Head of caudate nucleus (tissue), 42 donors: ENCODE data around the gene RUBCN.
"Not testable (repeated sequence)": the region's sequence is repeated elsewhere in the genome, so short reads cannot be mapped to it uniquely, and the experiment has no call there.

Experiments used
- DNase-seq, 42 donors: peaks; one replicate each; pipeline versions ENCODE4 v3.0.0 to v3.0.0-alpha.2; 2020 to 2021; ENCODE audit warnings: mixed read lengths in 7 of 42
- intact Hi-C: fragments of 100-400 bp; cut with DNase I; formaldehyde crosslinking; loops from one replicate; pipeline ENCODE4 v1.15.0; 2022

RUBCN gene

DNA sequence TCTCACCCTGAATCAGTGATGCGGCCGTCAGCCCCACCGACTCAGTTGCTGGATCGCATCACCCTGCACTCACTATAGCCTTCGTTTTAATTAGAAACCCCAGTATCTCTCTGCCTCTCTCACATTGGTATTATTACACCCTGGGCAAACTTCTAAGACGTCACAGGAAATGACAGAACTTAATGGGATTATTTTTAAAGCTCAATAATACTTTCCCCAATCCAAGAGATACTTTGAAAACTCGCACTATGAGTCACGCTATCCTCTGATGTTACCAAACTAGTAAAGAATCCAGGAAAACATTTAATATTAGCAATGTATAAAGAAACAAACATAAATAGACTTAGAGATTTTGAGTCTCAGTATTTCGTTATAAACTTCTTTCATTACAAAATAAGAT, 36.6 kb downstream of the RUBCN start:
- DNase-seq, result no peak
- intact Hi-C loops, result no loop called here

DNA sequence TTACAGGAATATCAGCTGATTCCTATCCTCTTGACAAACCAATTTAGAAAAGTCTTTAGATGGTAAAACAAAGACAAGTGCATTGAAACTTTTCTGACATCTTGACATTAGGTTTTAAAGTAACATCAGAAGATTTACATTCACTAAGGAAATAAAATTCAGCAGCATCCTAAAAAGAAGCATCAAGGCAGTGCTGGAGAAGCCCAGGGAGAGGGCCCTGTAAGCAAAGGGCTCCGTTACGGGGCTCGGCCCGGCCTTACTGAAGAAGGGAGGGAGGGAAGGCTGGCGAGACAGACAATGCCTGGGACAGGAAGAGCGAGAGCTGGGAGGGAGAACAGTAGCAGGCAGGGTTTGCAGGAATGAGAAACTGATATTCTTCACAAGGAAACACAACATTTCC, 39.3 kb downstream of the RUBCN start:
- DNase-seq, result no peak
- intact Hi-C loops, result no loop called here

- intact Hi-C loops, result no loop called here
- DNase-seq, result no peak
These were observed 42.5 kb downstream of the RUBCN start for GRCh38 chr3:197694251-197694650.

- DNase-seq, result no peak
- intact Hi-C loops, result no loop called here
These were observed 44.1 kb downstream of the RUBCN start for GRCh38 chr3:197692641-197693040.

DNA sequence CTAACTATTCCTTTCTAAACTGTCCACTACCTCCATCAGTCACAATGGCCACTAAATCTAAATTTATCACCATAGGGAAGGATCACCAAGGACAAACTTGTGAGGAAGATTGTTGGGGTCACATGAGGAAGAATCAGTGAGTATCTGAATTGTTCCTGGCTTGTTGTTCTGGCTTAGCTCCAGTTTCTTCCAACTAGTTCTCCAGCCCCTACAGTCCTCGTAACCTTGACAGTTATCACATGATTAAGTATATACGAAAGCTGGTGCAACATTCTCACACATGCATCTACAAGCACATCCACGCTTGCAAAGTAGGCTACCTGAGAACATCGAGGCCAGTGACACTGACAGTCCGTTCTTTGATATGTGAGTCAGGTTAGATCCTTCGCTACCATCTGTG, 46.0 kb downstream of the RUBCN start:
- intact Hi-C loops, result no loop called here
- no peak for DNase-seq

GRCh38 chr3:197687570-197687969, 49.1 kb downstream of the RUBCN start:
- intact Hi-C loops, result no loop called here
- no peak for DNase-seq

GRCh38 chr3:197686899-197687298, 49.8 kb downstream of the RUBCN start:
- intact Hi-C loops, result no loop called here
- no peak for DNase-seq

DNA sequence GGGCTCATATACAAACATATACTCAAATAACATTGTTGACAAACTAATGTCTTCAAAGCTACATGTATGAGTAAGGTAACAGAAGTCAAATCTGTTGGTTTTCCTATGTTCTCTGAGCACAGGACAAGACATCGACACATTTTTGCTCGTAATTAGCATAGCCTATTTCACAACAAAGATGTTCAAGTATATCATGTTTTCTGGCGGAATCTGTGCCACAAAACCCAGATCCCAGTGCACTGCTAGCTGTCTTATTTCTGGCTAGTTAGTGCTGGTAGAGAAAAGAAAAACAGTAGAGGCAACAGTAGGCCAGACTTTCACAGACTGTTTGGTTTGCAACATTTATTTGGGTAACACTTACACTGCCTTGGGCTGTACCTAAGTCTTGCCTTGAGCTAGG, 51.2 kb downstream of the RUBCN start:
- DNase-seq, result no peak
- intact Hi-C loops, result no loop called here

DNA sequence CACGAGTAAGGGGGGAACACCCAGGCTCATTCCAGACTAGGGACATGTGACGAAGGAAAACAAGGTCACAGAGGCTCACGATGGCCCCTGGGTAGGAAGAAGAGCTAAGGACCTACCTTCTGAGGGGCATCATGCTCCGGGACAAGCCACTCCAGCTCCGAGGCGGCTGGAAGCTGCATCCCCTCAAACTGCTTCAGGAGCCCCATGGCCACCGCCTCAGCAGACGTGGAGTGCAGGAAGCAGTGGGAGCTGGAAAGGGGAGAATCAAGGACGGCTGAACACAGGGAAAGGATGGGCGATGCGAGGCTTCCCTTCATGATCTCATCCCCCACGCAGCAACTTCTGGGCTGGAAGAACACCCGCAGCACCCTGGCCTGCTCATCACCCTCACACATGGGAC, 53.5 kb downstream of the RUBCN start:
- no peak for DNase-seq
- intact Hi-C loops, result no loop called here

DNA sequence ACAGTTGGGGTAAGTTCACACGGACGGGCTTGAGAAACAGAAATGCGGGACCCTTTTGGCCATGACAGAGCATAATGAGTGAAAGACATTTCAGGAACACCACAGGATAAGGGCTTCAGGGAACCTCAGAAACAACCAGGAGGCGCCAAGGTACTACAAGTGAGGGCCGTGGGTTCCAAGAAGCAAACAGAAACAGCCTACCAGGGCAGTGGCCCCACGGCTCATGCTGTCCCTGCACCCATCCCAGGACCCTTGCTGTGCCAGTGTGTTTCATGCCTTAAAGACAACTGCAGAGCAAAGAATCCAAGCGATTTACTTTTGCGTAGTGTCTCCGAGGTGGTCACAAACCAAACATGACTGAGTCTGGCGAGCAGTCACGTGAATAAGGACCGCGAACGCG, 54.0 kb downstream of the RUBCN start:
- no peak for DNase-seq
- intact Hi-C loops, result no loop called here

DNA sequence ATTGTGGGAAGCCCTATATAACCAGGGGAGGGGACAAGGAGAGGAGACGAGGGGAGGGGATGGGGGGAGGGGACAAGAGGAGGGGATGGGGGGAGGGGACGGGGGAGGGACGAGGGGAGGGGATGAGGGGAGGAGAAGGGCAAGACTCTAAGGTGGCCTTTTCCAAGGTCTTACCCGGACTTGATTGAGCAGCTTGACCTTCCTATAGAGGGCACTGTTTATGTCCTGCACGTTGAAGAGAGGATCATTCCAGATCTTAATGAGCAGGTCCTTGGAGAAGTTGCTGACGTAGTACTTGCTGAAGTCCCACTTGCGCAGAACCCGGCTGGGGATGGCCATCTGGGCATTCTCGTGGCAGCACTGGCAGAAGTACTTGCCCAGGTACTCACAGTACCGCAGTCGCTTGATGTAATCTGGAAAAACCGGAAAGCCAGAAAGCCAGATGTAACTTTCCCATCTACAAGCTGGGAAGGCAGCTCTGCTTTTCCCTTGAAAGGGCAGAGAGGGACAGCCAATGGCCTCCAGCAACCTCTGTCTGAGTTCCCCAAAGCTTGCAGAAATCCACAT, 55.7 kb downstream of the RUBCN start:
- no peak for DNase-seq

DNA sequence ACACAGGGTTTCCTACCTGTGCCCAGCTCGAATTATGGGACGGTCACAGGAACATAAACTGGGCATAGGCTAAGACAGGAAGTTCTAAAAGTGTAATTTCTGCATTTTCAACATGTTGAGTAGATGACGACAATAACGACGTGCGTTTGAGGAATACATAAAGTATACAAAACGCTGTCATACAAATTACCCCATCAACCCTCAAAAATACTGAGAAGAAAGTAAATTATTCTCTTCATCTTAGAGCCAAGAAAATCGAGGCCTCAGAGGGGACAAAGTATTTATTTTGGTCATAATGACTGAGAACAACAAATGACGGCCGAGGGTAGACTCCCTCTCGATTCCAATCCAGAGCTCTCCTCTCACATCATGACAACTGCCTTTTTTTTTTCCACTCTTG, 60.8 kb downstream of the RUBCN start:
- intact Hi-C loops, result no loop called here
- DNase-seq, result no peak

More for the DNA sequence above, 55.7 kb downstream of the RUBCN start:
- intact Hi-C loops, result no loop called here

GRCh38 chr3:197675563-197675860, 61.2 kb downstream of the RUBCN start:
- no peak for DNase-seq
- intact Hi-C loops, result no loop called here

GRCh38 chr3:197674741-197675562, 61.8 kb downstream of the RUBCN start:
- intact Hi-C loops, result no loop called here
- no peak for DNase-seq

DNA sequence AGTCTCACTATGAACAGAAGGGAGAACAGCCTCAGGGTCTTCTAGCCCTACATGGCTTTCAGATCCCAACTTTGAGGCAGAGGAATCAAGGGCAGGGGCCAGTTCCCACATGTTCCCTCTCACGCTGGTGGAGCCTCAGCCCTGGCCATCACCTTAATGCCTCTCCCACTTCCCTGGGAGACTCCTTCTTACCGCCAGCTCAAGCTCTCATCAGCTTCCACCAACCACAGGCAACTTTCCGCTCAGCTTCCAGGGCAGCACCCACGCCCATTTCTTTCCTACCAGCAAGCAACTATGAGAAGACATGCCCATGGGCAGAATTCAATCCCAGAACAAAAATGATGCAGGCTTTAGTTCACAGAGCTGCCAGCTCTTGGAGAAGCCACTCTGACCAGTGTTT, 63.5 kb downstream of the RUBCN start:
- no peak for DNase-seq
- intact Hi-C loops, result no loop called here

DNA sequence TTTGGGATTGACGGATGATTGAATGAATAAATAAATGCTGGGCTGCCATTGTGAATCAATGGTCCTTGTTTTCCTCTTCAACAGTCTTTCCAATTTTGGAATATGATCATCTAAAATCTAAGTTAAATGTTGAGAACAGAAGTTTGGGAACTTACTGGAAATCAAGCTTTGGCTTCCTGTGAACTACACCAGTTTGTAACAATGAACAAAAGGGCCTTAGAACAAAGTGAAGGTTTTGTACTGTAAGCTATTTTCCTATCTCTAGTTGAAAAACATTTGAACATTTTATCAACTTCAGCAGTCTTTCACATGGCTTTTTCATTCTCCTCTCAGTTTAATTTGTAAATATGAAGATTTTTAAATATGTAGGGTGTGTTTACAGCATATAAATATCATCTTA, 66.3 kb downstream of the RUBCN start:
- intact Hi-C loops, result no loop called here
- DNase-seq, result no peak

DNA sequence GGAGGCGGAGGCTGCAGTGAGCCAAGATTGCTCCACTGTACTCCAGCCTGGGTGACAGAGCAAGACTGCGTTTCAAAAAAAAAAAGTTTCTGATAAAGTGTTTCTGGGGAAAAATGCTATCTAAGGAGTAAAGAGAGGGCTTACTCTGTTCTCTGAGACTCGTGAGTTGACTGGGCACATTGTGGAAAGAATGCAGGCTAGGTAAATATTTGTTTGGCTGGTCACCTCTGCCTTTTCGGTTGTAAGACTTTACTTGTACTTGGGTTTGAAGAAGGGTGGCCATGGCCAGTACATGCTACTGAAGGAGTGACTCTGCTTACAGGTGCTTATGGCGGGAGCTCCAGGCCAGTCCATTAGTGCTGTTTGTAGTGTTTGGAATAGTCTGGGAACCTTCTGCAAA, 68.7 kb downstream of the RUBCN start:
- intact Hi-C loops, result no loop called here
- DNase-seq, result no peak

- intact Hi-C loops, DNase-seq: not testable (repeated sequence)
These were observed 69.4 kb downstream of the RUBCN start for GRCh38 chr3:197667293-197667692.

GRCh38 chr3:197666221-197666842, 70.4 kb downstream of the RUBCN start:
- intact Hi-C loops, DNase-seq: not testable (repeated sequence)

- intact Hi-C loops, DNase-seq: not testable (repeated sequence)
These were observed 71.2 kb downstream of the RUBCN start for GRCh38 chr3:197665549-197665948.

DNA sequence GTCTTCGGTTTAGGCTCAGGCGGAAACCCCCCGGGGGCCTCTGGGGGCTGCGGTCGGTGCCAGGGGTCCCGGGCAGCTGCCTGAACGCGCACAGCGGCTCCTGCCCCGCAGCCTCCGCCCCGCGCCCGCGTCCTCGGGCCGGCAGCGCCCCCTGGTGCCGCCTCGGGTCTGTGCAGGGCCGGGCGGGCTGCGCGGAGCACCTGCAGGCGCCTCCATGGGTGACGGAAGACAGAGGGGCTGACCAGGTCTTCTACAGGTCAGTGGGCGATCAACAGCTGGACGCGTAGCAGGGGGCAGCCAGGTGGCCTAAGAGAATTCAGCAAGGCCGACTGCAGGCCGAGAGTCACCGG, 71.6 kb downstream of the RUBCN start:
- intact Hi-C loops, DNase-seq: not testable (repeated sequence)
